Measurements from ENCODE around the gene TBC1D7. TPM values are rescaled to one million over a fixed set of nuclear protein-coding genes. Genes with fewer than 3 reads are reported as not detected.

Gene TBC1D7
- total and polyA plus RNA-seq, 2 experiments from 2014 or later, result 8.5 to 25.8 TPM

GRCh38 chr6:13298446-13298845 is 29.9 kb downstream of the TBC1D7 start:
- peaks cover 9% of the 10 kb centered on the region for H3K4me1 ChIP-seq (ENCODE audit: insufficient read depth)
- H4K20me1 ChIP-seq (ENCODE audit: insufficient read depth), result no peaks in the 10 kb centered on the region
- in situ Hi-C loops (cut with MboI), result no loop called here
- no peak overlapping the region for H3K27ac ChIP-seq
- no peak overlapping the region for H3K4me2 ChIP-seq (ENCODE audit: unreplicated experiment)
- TF ChIP-seq EZH2phosphoT487 (IDR thresholded peaks at IDR 0.05; ENCODE audit: insufficient read depth, low read depth) (no peak), EZH2 (IDR thresholded peaks at IDR 0.05; ENCODE audit: insufficient read depth, poor library complexity, severe bottlenecking) (no peak)
- 82 to 89% methylated on average over 3 of the region's 3 CpGs for WGBS, 2 experiments (ENCODE audit: low coverage in 1 of 2, low lambda C conversion rate in 2 of 2, missing lambda C conversion rate in 2 of 2)
- peaks cover 11% of the 10 kb centered on the region; the same call in 1 of the 2 replicates for H3K36me3 ChIP-seq (ENCODE audit: low read depth)
- no peak for DNase-seq
- H3K9ac ChIP-seq, result no peak overlapping the region
- H3F3A ChIP-seq (ENCODE audit: insufficient read depth), result peaks cover 4% of the 10 kb centered on the region
- H2AFZ ChIP-seq, result no peak overlapping the region
- H3K9me3 ChIP-seq (ENCODE audit: low read depth), result no peaks in the 10 kb centered on the region
- H3K79me2 ChIP-seq (ENCODE audit: insufficient read depth), result no peaks in the 10 kb centered on the region
- no peaks in the 10 kb centered on the region for H3K9me2 ChIP-seq (ENCODE audit: insufficient read depth)
- no peaks in the 10 kb centered on the region for H3K27me3 ChIP-seq (replicated peaks; ENCODE audit: insufficient read depth)
- no peak overlapping the region for H3K4me3 ChIP-seq

- TF ChIP-seq EZH2phosphoT487 (IDR thresholded peaks at IDR 0.05; ENCODE audit: insufficient read depth, low read depth) (no peak), EZH2 (IDR thresholded peaks at IDR 0.05; ENCODE audit: insufficient read depth, poor library complexity, severe bottlenecking) (no peak)
- H4K20me1 ChIP-seq (ENCODE audit: insufficient read depth), result no peaks in the 10 kb centered on the region
- H3K4me2 ChIP-seq (ENCODE audit: unreplicated experiment), result no peak overlapping the region
- no peak overlapping the region for H3K27ac ChIP-seq
- no peak for DNase-seq
- peaks cover 17% of the 10 kb centered on the region; the same call in 1 of the 2 replicates for H3K36me3 ChIP-seq (ENCODE audit: low read depth)
- no peaks in the 10 kb centered on the region for H3K79me2 ChIP-seq (ENCODE audit: insufficient read depth)
- H3F3A ChIP-seq (ENCODE audit: insufficient read depth), result no peaks in the 10 kb centered on the region
- H3K27me3 ChIP-seq (replicated peaks; ENCODE audit: insufficient read depth), result no peaks in the 10 kb centered on the region
- 0 out of 2 replicates have a peak, but pooled peaks cover 2% of the 10 kb centered on the region for H3K4me1 ChIP-seq (ENCODE audit: insufficient read depth)
- no peak overlapping the region for H3K9ac ChIP-seq
- H3K9me3 ChIP-seq (ENCODE audit: low read depth), result no peaks in the 10 kb centered on the region
- in situ Hi-C loops (cut with MboI), result no loop called here
- H2AFZ ChIP-seq, result no peak overlapping the region
- no peaks in the 10 kb centered on the region for H3K9me2 ChIP-seq (ENCODE audit: insufficient read depth)
- WGBS, 2 experiments (ENCODE audit: low coverage in 1 of 2, low lambda C conversion rate in 2 of 2, missing lambda C conversion rate in 2 of 2), result 95 to 96% methylated on average over 5 of the region's 5 CpGs
- H3K4me3 ChIP-seq, result no peak overlapping the region
Measured at GRCh38 chr6:13297391-13297790, 30.9 kb downstream of the TBC1D7 start.

- no peak overlapping the region for H2AFZ ChIP-seq
- H3K9me2 ChIP-seq (ENCODE audit: insufficient read depth), result no peaks in the 10 kb centered on the region
- H3K4me3 ChIP-seq, result no peak overlapping the region
- H3K27me3 ChIP-seq (replicated peaks; ENCODE audit: insufficient read depth), result no peaks in the 10 kb centered on the region
- DNase-seq, result no peak
- 97 to 98% methylated on average over 9 of the region's 9 CpGs for WGBS, 2 experiments (ENCODE audit: low coverage in 1 of 2, low lambda C conversion rate in 2 of 2, missing lambda C conversion rate in 2 of 2)
- no peaks in the 10 kb centered on the region for H4K20me1 ChIP-seq (ENCODE audit: insufficient read depth)
- H3K36me3 ChIP-seq (ENCODE audit: low read depth), result peaks cover 17% of the 10 kb centered on the region; the same call in 1 of the 2 replicates
- TF ChIP-seq EZH2 (IDR thresholded peaks at IDR 0.05; ENCODE audit: insufficient read depth, poor library complexity, severe bottlenecking), result no peak
- no peak for TF ChIP-seq EZH2phosphoT487 (IDR thresholded peaks at IDR 0.05; ENCODE audit: insufficient read depth, low read depth)
- H3K9ac ChIP-seq, result no peak overlapping the region
- H3F3A ChIP-seq (ENCODE audit: insufficient read depth), result no peaks in the 10 kb centered on the region
- no peaks in the 10 kb centered on the region for H3K9me3 ChIP-seq (ENCODE audit: low read depth)
- in situ Hi-C loops (cut with MboI), result no loop called here
- no peaks in the 10 kb centered on the region for H3K4me1 ChIP-seq (ENCODE audit: insufficient read depth)
- H3K79me2 ChIP-seq (ENCODE audit: insufficient read depth), result no peaks in the 10 kb centered on the region
- no peak overlapping the region for H3K4me2 ChIP-seq (ENCODE audit: unreplicated experiment)
- no peak overlapping the region for H3K27ac ChIP-seq
Measured at GRCh38 chr6:13296536-13296997, 31.8 kb downstream of the TBC1D7 start.

- H3K36me3 ChIP-seq (ENCODE audit: low read depth), result peaks cover 17% of the 10 kb centered on the region; the same call in 1 of the 2 replicates
- H3K27me3 ChIP-seq (replicated peaks; ENCODE audit: insufficient read depth), result no peaks in the 10 kb centered on the region
- no peak overlapping the region for H3K4me2 ChIP-seq (ENCODE audit: unreplicated experiment)
- TF ChIP-seq EZH2 (IDR thresholded peaks at IDR 0.05; ENCODE audit: insufficient read depth, poor library complexity, severe bottlenecking) (no peak), EZH2phosphoT487 (IDR thresholded peaks at IDR 0.05; ENCODE audit: insufficient read depth, low read depth) (no peak)
- H4K20me1 ChIP-seq (ENCODE audit: insufficient read depth), result no peaks in the 10 kb centered on the region
- H3K9ac ChIP-seq, result no peak overlapping the region
- no peaks in the 10 kb centered on the region for H3K9me2 ChIP-seq (ENCODE audit: insufficient read depth)
- H3F3A ChIP-seq (ENCODE audit: insufficient read depth), result no peaks in the 10 kb centered on the region
- no peaks in the 10 kb centered on the region for H3K79me2 ChIP-seq (ENCODE audit: insufficient read depth)
- WGBS, 2 experiments (ENCODE audit: low coverage in 1 of 2, low lambda C conversion rate in 2 of 2, missing lambda C conversion rate in 2 of 2), result 96 to 98% methylated on average over 11 of the region's 11 CpGs
- H3K9me3 ChIP-seq (ENCODE audit: low read depth), result no peaks in the 10 kb centered on the region
- no peak overlapping the region for H3K27ac ChIP-seq
- no peak overlapping the region for H3K4me3 ChIP-seq
- no peak for DNase-seq
- no peaks in the 10 kb centered on the region for H3K4me1 ChIP-seq (ENCODE audit: insufficient read depth)
- in situ Hi-C loops (cut with MboI), result no loop called here
- H2AFZ ChIP-seq, result no peak overlapping the region
Measured at GRCh38 chr6:13295576-13295975, 32.8 kb downstream of the TBC1D7 start.

Data from GM23248 (cell line).